Parathyroid adenoma (tissue), 2 donors: ENCODE measurements around the gene TEX54.

ENCODE experiments used
- H2AFZ ChIP-seq: fragments of 300-600 bp; sonication (generic); one replicate; pipeline ENCODE4 v1.7.0; 2017; ENCODE audit warnings: antibody characterized with exemption, mild to moderate bottlenecking
- H3K27ac ChIP-seq: fragments of 300-600 bp; sonication (generic); one replicate; pipeline ENCODE4 v1.7.0; 2017
- H3K27me3 ChIP-seq: fragments of 300-600 bp; sonication (generic); one replicate; pipeline ENCODE4 v1.7.0; 2017; ENCODE audit warnings: low read length; ENCODE audit not compliant: control insufficient read depth, insufficient read depth
- H3K36me3 ChIP-seq: fragments of 300-600 bp; sonication (generic); one replicate; pipeline ENCODE4 v1.7.0; 2017; ENCODE audit warnings: low read length; ENCODE audit not compliant: control insufficient read depth, insufficient read depth
- H3K4me1 ChIP-seq: fragments of 300-600 bp; sonication (generic); one replicate; pipeline ENCODE4 v1.7.0; 2017; ENCODE audit warnings: control low read depth
- H3K4me2 ChIP-seq: fragments of 300-600 bp; sonication (generic); one replicate; pipeline ENCODE4 v1.7.0; 2017; ENCODE audit warnings: low read length
- H3K4me3 ChIP-seq: fragments of 300-600 bp; sonication (generic); one replicate; pipeline ENCODE4 v1.7.0; 2017; ENCODE audit warnings: low read depth, low read length
- H3K79me2 ChIP-seq: fragments of 300-600 bp; sonication (generic); one replicate; pipeline ENCODE4 v1.7.0; 2017; ENCODE audit warnings: control low read depth
- H3K9ac ChIP-seq: fragments of 300-600 bp; sonication (generic); one replicate; pipeline ENCODE4 v1.7.0; 2017; ENCODE audit warnings: mild to moderate bottlenecking
- H3K9me3 ChIP-seq: fragments of 300-600 bp; sonication (generic); one replicate; pipeline ENCODE4 v1.7.0; 2017; ENCODE audit warnings: low read length; ENCODE audit not compliant: control insufficient read depth
- CTCF ChIP-seq: fragments of 300-600 bp; sonication (generic); IDR thresholded peaks from one replicate; pipeline ENCODE4 v1.7.0; 2017; ENCODE audit warnings: antibody characterized with exemption, mild to moderate bottlenecking
- donor health status: primary hyperparathyroidism.

Gene TEX54

DNA sequence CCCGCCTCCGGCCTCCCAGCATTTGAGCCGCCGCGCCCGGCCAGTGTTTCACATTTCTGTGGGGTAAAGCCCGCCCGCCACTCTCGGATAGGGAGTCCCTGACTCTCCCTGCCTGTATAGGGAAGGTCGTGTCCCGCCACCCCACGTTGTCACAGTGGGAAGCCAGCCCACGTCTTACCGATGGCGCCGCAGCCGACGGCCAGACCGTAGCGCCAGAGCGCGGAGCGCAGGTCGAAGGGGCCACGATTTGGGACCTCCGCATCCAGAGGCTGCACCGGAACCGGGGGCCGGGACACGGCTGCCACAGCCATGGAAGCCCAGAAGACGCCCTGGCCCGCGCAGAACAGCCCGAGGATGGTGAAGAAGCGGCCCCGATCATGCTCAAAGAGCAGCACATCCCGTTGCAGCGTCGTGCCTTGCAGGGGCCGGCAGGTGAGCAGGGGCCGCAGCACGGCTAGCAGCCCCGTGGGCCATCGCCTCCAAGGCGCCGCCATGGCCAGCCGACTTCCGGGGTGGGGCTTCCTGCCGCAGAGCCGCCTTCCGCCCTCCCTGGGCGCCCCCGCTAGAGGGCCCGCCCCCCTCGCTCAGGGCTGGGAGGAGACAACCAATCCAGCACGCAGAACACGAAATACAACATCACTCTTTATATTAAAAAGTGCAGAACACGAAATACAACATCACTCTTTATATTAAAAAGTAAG is 41.0 kb downstream of the TEX54 start, which contains the start of gene TMEM223:
Gene TMEM223, minus strand, starts transcription at position 506 of the 701 bp plus-strand sequence. Its CDS starts 12 bp downstream, at position 494.
- Histone ChIP-seq H2AFZ (peak within 1 kb of the TSS; percentile 77), H3K27me3 (no peaks in the 10 kb centered on the region), H3K4me1 (peaks cover 2% of the 10 kb centered on the region), H3K27ac (peak within 1 kb of the TSS; percentile 26), H3K4me2 (peak within 1 kb of the TSS; percentile 75), H3K36me3 (no peaks in the 10 kb centered on the region), H3K79me2 (peaks cover 2% of the 10 kb centered on the region), H3K4me3 (peak within 1 kb of the TSS; percentile 74), H3K9me3 (no peaks in the 10 kb centered on the region), H3K9ac (no peak within 1 kb of the TSS)
- peak; percentile 21 for TF ChIP-seq CTCF

DNA sequence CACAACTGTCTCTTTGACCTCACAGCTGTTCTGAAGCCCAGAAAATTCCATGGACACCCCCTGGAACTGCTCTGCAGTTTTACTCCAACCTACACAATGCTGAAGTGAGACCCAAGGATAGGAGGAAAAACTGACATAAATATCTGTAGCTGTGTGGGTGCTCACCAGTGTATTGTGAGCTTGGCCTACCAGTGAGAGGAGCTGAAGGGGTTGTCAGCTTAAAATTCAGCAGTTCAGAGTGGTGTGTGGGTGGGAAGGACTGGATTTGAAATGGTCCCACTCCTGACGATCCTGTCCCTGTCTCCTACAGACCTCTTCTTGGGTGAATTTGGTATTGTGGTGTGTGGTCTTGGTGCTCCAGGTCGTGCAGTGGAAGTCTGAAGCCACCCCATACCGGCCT is 43.1 kb downstream of the TEX54 start:
- H3K79me2 ChIP-seq = peaks cover 2% of the 10 kb centered on the region

DNA sequence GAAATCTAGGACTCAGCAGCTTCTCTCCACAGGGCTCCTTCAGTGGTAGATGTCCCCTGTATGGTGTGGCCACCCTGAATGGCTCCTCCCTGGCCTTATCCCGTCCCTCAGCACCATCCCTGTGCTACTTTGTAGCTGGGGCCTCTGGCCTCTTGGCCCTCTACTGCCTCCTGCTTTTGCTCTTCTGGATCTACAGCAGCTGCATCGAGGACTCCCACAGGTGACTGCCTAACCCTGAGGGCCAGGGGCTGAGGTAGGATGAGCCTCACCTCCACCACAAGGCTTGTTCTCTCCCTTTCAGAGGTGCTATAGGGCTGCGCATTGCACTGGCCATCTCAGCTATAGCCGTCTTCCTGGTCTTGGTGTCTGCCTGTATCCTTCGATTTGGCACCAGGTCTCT is 43.6 kb downstream of the TEX54 start:
- Histone ChIP-seq H3K9ac (no peak overlapping the region), H3K36me3 (no peaks in the 10 kb centered on the region), H3K4me3 (no peak overlapping the region), H3K4me2 (no peak overlapping the region), H3K9me3 (no peaks in the 10 kb centered on the region), H3K79me2 (peaks cover 2% of the 10 kb centered on the region), H3K27ac (no peak overlapping the region), H2AFZ (no peak overlapping the region), H3K27me3 (no peaks in the 10 kb centered on the region), H3K4me1 (peaks cover 5% of the 10 kb centered on the region)
- TF ChIP-seq CTCF = no peak

More for the DNA sequence above, 43.1 kb downstream of the TEX54 start:
- H2AFZ ChIP-seq = no peak overlapping the region
- no peak overlapping the region for H3K4me2 ChIP-seq
- no peaks in the 10 kb centered on the region for H3K27me3 ChIP-seq
- no peak overlapping the region for H3K9ac ChIP-seq
- H3K36me3 ChIP-seq = no peaks in the 10 kb centered on the region
- no peaks in the 10 kb centered on the region for H3K9me3 ChIP-seq
- no peak overlapping the region for H3K27ac ChIP-seq
- no peak for TF ChIP-seq CTCF
- H3K4me1 ChIP-seq = peaks cover 5% of the 10 kb centered on the region
- H3K4me3 ChIP-seq = no peak overlapping the region

DNA sequence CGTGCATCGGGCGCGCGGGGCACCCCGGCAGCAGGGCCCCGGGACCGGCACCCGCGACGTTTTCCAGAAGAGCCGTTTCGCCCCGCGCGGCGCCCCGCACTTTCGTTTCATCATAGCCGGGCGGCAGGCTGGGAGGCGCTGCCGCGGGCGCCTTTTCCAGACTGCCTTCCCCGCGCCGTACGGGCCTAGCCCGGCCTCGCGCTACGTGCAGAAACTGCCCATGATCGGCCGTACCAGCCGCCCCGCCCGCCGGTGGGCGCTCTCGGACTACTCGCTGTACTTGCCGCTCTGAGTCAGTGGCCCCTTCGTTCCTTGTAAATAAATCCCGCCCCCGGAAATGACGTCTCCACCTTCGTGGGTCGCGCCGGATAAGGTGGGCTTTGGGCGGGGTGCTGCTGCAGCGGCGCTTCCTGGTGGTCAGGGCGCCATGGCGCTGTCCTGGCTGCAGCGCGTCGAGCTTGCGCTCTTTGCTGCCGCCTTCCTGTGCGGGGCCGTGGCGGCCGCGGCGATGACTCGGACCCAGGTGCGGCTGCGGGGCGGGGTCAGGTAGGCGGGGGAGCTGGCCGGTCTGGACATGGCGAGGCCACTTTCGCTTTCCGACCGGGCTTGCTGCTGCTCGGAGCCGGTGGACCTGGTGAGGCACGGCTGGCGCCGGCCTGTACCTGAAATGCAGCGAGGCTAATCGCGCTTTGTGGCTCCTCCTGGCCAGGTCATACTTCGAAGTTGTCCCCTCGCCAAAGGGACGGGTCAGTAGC is 45.5 kb downstream of the TEX54 start, which contains the start of gene TMEM179B:
Gene TMEM179B, plus strand, starts transcription at position 398 of the 755 bp plus-strand sequence. Its CDS starts 30 bp downstream, at position 428.
- peak; percentile 37 for TF ChIP-seq CTCF

More for the DNA sequence above, 45.5 kb downstream of the TEX54 start, which contains the start of gene TMEM179B:
- Histone ChIP-seq H3K27ac (peak within 1 kb of the TSS; percentile 84), H2AFZ (peak within 1 kb of the TSS; percentile 74), H3K4me3 (peak within 1 kb of the TSS; percentile 70), H3K9me3 (no peaks in the 10 kb centered on the region), H3K4me2 (peak within 1 kb of the TSS; percentile 79), H3K79me2 (peaks cover 2% of the 10 kb centered on the region), H3K4me1 (peaks cover 5% of the 10 kb centered on the region), H3K9ac (peak within 1 kb of the TSS; percentile 43), H3K27me3 (no peaks in the 10 kb centered on the region), H3K36me3 (no peaks in the 10 kb centered on the region)
